Non-pigmented ciliary epithelial cell (primary cell): ENCODE results near the gene LGALS9B.
"Not testable (repeated sequence)": the region's sequence is repeated elsewhere in the genome, so short reads cannot be mapped to it uniquely, and the experiment has no call there.

Experiments
- DNase-seq: peaks from one replicate; pipeline ENCODE4 v3.0.0-alpha.2; 2010; ENCODE audit warnings: low read depth

The LGALS9B gene

DNA sequence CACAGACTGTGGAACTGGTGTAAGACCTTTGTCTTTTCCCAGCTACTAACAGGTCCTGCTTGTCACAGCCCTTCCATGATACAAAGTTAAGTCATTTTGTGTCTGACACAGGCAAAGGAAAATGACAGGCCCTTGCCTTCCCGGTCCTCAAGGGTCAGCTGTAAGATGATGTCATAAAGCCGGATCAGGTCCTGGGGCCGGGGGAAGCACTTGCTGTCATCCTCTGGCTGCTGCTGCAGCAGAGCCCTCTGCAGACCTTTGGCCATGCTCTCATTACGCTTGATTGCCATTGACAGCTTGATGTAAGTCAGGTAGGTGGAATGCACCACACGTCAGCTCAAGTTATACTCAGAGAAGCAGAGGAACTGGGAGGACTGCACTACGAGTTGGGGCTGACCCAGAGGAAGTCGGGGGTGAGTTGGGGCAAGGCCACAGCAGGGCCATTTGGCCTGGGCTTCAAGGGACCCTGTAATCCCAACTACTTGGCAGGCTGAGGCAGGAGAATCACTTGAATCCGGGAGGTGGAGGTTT, 50.9 kb downstream of the LGALS9B start:
- DNase-seq = peak; percentile 4

GRCh38 chr17:20415479-20415878, 51.9 kb downstream of the LGALS9B start:
- not testable (repeated sequence) for DNase-seq

- DNase-seq = not testable (repeated sequence)
Measured at GRCh38 chr17:20401306-20402022, 65.9 kb downstream of the LGALS9B start.

- DNase-seq = not testable (repeated sequence)
Measured at GRCh38 chr17:20400559-20401305, 66.6 kb downstream of the LGALS9B start.
